ENCODE data around the gene NME1. TPM values are rescaled to one million over a fixed set of nuclear protein-coding genes. Genes with fewer than 3 reads are reported as not detected.
A peak's percentile ranks its signal among the peaks of the same experiment; 100 is the strongest.
"Not testable (repeated sequence)": the region's sequence is repeated elsewhere in the genome, so short reads cannot be mapped to it uniquely, and the experiment has no call there.

Gene NME1
- 57.3 TPM for total RNA-seq (ENCODE audit: unreplicated experiment)
- long read RNA-seq, transcript NME1-203 (5 exons, 940 nt): major isoform, 55 of 57 reads
- long read RNA-seq, partial matches to known transcripts: 2 of 57 reads
- long read RNA-seq, other reads (novel, unspliced or antisense): 0 of 57 reads

- peaks cover 2% of the 10 kb centered on the region for H3K27me3 Mint-ChIP-seq (ENCODE audit: unreplicated experiment)
- peak; percentile 19 for TF ChIP-seq CTCF (IDR thresholded peaks at IDR 0.05; ENCODE audit: unreplicated experiment)
- peak; percentile 97 for DNase-seq (ENCODE audit: low spot score)
- no peak within 1 kb of the TSS for H3K4me3 Mint-ChIP-seq (ENCODE audit: unreplicated experiment)
- peaks cover 5% of the 10 kb centered on the region for H3K36me3 Mint-ChIP-seq (ENCODE audit: low read depth, unreplicated experiment)
- H3K4me1 Mint-ChIP-seq (ENCODE audit: unreplicated experiment): no peaks in the 10 kb centered on the region
- no peak within 1 kb of the TSS for H3K27ac Mint-ChIP-seq (ENCODE audit: unreplicated experiment)
- no peaks in the 10 kb centered on the region for H3K9me3 Mint-ChIP-seq (ENCODE audit: unreplicated experiment)
Measured at GRCh38 chr17:51153210-51154072, at the start of gene NME1. TSS of gene NME1 (plus strand) at chr17:51153559. CDS start at chr17:51155655, 2,096 bp downstream.

- no peak for DNase-seq (ENCODE audit: low spot score)
- TF ChIP-seq CTCF (IDR thresholded peaks at IDR 0.05; ENCODE audit: unreplicated experiment): no peak
- no peaks in the 10 kb centered on the region for H3K4me1 Mint-ChIP-seq (ENCODE audit: unreplicated experiment)
- H3K36me3 Mint-ChIP-seq (ENCODE audit: low read depth, unreplicated experiment): peaks cover 7% of the 10 kb centered on the region
- no peak overlapping the region for H3K27ac Mint-ChIP-seq (ENCODE audit: unreplicated experiment)
- H3K4me3 Mint-ChIP-seq (ENCODE audit: unreplicated experiment): no peak overlapping the region
- H3K9me3 Mint-ChIP-seq (ENCODE audit: unreplicated experiment): no peaks in the 10 kb centered on the region
- H3K27me3 Mint-ChIP-seq (ENCODE audit: unreplicated experiment): peaks cover 2% of the 10 kb centered on the region
Measured at GRCh38 chr17:51107778-51108177, 45.6 kb upstream of the NME1 start.

GRCh38 chr17:51112303-51113222 lies 40.8 kb upstream of the NME1 start:
- H3K27me3 Mint-ChIP-seq (ENCODE audit: unreplicated experiment); H3K4me1 Mint-ChIP-seq (ENCODE audit: unreplicated experiment); H3K9me3 Mint-ChIP-seq (ENCODE audit: unreplicated experiment); H3K27ac Mint-ChIP-seq (ENCODE audit: unreplicated experiment); H3K4me3 Mint-ChIP-seq (ENCODE audit: unreplicated experiment); DNase-seq (ENCODE audit: low spot score); H3K36me3 Mint-ChIP-seq (ENCODE audit: low read depth, unreplicated experiment): not testable (repeated sequence)

GRCh38 chr17:51115179-51115578 lies 38.2 kb upstream of the NME1 start:
- no peaks in the 10 kb centered on the region for H3K36me3 Mint-ChIP-seq (ENCODE audit: low read depth, unreplicated experiment)
- no peaks in the 10 kb centered on the region for H3K27me3 Mint-ChIP-seq (ENCODE audit: unreplicated experiment)
- no peak overlapping the region for H3K27ac Mint-ChIP-seq (ENCODE audit: unreplicated experiment)
- peaks cover 15% of the 10 kb centered on the region for H3K4me1 Mint-ChIP-seq (ENCODE audit: unreplicated experiment)
- H3K4me3 Mint-ChIP-seq (ENCODE audit: unreplicated experiment): no peak overlapping the region
- no peaks in the 10 kb centered on the region for H3K9me3 Mint-ChIP-seq (ENCODE audit: unreplicated experiment)
- no peak for DNase-seq (ENCODE audit: low spot score)
- TF ChIP-seq CTCF (IDR thresholded peaks at IDR 0.05; ENCODE audit: unreplicated experiment): no peak

Measured in endothelial cell (in vitro differentiated cells).